GM03348 (cell line): ENCODE measurements around the gene CCDC148.
"Not testable (repeated sequence)": the region's sequence is repeated elsewhere in the genome, so short reads cannot be mapped to it uniquely, and the experiment has no call there.

Experiments
- DNase-seq: peaks from one replicate; pipeline ENCODE4 v3.0.0; 2012; ENCODE audit warnings: low spot score

CCDC148 gene

GRCh38 chr2:158482594-158482993 is 26.0 kb upstream of the CCDC148 start:
- DNase-seq: no peak

DNA sequence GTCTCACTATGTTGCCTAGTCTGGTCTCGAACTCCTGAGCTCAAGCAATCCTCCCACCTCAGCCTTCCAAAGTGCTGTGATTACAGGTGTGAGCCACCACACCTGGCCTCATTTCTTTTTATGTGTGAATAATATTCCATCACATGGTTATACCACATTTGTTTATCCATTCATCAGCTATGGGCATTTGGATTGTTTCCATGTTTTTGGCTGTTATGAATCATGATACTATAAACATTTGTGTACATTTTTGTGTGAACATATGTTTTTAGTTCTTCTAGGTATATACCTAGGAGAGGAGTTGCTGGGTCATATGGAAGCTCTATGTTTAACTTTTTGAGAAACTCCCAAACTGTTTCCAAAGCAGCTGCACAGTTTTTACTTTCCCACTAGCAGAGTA is 24.6 kb upstream of the CCDC148 start:
- no peak for DNase-seq

DNA sequence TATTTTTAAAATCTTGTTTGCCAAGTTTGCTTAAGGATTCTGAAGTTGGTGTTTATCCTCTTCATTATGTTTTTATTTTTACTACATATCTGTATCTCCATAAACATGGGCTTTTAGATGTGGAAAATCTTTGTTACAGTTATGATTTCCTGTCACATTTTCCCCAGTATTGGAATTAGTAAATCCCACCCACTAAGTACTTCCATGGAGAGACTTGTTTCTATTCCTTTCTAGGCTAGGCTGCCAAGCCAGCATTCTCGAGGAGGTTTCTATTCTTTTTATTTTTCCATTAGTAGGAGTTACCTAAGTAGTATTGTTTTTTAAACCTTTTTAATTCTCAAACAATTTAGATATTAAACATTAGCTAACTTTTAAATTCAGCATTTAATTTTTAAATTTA is 22.3 kb upstream of the CCDC148 start:
- DNase-seq: no peak

GRCh38 chr2:158478237-158478636 is 21.7 kb upstream of the CCDC148 start:
- no peak for DNase-seq

- DNase-seq: no peak
These were observed 20.6 kb upstream of the CCDC148 start for GRCh38 chr2:158477202-158477601.

GRCh38 chr2:158474526-158475011 is 18.0 kb upstream of the CCDC148 start:
- DNase-seq: not testable (repeated sequence)

DNA sequence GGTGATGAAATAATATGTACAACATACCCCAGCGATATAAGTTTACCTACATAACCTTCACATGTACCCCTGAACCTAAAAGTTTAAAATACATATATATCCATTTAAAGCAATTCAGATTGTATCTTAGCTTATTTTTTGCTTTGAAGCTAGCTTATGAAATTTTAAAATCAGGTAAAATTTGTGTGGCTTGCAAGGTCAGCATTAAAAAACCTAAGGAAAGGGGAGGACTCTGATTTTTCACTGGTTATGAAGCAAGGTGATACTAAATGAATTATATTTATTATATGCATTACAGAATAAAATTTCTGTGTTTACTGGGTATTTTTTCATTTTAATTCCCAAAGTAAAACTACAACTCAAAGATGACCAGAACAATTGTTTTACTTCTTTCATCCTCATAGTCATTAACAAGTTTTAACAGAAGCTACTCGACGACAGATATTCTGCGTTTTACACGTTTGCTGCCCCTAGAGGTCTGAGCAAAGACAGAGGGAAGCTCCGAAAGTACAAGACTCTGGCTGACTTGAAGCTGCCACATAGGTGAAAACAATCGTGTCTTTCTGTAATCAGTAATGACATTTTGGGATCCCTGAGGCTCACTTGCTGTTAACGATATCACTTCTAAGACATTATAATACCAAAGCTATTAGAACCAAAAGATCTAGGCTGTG is 17.3 kb upstream of the CCDC148 start:
- no peak for DNase-seq

- not testable (repeated sequence) for DNase-seq
These were observed 16.7 kb upstream of the CCDC148 start for GRCh38 chr2:158473300-158473699.

DNA sequence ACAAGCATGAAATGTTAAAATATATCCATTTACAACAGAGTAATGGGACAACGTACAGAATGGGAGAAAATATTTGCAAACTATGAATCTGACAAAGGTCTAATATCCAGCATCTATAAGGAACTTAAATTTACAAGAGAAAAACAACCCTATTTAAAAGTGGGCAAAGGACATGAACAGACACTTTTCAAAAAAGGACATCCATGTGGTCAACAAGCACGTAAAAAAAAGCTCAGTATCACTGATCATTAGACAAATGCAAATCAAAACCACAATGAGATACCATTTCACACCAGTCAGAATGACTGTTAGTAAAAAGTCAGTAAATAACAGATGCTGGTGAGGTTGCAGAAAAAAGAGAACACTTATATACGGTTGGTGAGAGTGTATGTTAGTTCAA is 16.3 kb upstream of the CCDC148 start:
- not testable (repeated sequence) for DNase-seq

GRCh38 chr2:158467248-158467647 is 10.7 kb upstream of the CCDC148 start:
- no peak for DNase-seq

GRCh38 chr2:158464426-158465281 is 8.1 kb upstream of the CCDC148 start:
- DNase-seq: no peak

- no peak for DNase-seq
These were observed 7.0 kb upstream of the CCDC148 start for GRCh38 chr2:158463496-158464095.

GRCh38 chr2:158460632-158461297 is 4.2 kb upstream of the CCDC148 start:
- no peak for DNase-seq

DNA sequence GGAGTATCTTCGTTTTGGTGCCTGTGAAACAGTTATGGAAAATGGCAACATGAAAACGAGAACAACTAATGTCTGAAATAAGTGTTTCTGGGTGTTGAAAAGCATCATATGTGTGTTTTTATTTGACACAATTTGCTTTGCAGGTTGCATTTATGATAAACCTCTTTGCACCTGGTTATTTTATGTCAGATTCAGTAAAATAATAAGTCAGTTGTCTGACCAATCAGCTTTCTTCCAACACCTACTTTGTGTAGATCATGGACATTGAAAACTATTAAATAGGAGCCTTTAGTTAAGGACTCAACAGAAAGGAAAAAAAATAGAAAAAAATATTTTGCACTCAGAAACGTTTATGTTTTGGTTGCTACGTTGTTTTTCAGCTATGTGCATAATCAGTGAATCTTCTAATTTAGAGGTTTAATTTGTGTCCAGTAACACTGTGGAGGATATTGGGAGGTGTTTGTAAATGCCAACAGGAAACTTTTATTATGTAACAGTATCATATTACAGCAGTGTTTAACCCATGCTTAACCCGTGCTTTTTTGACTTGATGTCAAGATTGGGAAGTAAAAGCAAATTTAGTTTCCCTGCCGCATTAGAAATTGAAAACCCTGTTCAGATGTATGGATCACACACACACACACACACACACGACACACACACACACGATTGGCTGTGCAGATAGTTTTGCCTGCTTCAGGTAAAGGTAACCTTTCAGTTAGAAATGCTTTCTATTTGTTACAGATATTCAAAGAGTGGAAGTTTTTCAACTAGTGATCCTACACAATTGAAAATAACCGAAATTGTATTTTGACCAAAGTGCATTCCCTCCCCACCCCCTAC is 2.8 kb upstream of the CCDC148 start:
- no peak for DNase-seq

DNA sequence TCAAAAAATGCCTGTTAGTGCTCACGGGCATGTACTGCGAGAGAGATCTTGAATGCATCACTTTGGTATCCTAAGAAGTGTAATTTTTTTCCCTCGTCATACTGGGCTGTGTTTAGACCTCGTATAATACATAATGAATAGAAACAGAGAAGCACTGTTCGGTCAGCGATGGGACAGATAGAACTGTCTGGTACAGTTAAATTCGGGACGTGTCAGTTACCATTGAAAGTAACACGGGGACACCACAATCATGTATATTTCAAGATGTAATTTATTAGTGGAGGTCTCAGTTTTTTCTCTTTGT is 2.0 kb upstream of the CCDC148 start:
- no peak for DNase-seq

GRCh38 chr2:158457826-158458616 is 1.5 kb upstream of the CCDC148 start:
- peak; percentile 82 for DNase-seq

DNA sequence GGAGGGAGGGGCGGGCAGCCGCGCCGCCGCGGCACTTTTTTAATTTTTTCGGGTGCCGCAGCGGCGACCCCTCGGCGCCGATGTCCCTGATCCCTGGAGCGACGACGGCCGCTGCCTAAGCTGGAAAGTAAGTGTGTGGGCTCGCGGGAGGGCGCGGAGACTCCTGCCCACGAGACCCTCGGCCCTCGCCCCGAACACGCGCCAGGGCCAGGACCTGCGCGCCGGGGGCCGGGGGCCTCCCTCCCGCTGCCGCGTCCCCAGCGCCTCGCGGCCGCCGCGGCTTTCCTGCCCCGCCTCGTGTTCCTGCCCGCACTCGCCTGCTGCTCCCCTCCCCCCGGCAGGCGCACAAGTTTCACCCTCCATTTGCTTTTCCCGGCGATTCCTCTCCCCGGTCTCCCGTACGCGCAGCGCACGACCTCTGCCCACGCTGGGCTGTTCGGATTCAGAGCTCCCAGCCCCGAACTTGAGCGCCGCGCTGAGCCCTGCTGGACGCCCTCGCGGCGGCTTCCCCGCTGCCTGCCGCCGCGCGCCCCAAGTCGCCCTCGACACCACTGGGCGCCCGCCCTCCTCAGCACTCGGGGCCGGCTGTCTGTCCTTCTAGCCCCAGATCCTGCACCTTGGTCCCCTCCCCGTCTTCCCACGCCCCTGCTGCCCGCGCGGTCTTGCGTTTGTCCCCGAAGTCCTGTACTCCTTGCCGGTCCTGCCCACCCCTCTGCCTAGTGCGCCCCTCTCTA is 706 bp upstream of the CCDC148 start:
- peak; percentile 76 for DNase-seq

DNA sequence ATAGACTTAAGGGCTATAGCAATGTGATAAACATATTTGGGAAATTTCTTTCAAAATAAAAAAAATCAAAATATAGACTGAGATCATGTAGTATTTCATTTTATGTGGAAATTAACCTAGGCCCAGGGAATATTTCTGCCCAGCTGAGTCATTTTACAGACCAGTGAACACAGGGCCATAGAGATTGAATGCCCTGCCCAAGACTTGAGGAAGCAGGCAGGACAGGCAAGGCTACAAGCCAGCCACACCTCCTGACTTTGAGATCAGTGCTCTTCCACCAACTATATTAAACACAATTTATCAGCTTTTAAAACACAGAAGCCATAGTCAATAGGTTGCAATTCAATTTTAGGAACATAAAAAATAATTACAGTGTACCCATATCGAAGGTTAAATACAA is 12.9 kb downstream of the CCDC148 start:
- no peak for DNase-seq

GRCh38 chr2:158439062-158439461 is 17.5 kb downstream of the CCDC148 start:
- DNase-seq: not testable (repeated sequence)

DNA sequence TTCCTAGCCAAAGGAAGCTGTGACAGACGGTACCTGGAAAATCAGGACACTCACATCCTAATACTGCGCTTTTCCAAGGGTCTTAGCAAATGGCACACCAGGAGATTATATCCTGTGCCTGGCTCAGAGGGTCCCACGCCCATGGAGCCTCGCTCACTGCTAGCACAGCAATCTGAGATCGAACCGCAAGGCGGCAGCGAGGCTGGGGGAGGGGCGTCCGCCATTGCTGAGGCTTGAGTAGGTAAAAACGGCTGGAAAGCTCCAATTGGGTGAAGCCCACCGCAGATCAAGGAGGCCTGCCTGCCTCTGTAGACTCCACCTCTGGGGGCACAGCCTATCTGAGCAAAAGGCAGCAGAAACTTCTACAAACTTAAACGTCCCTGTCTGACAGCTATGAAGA is 22.8 kb downstream of the CCDC148 start:
- not testable (repeated sequence) for DNase-seq
